HuH-7 (cell line): ENCODE results near the gene GUCY2C.
"Not testable (repeated sequence)": the region's sequence is repeated elsewhere in the genome, so short reads cannot be mapped to it uniquely, and the experiment has no call there.

Experiments used
- DNase-seq: peaks from one replicate; pipeline ENCODE4 v3.0.0; 2011; ENCODE audit warnings: low spot score

Gene GUCY2C

DNA sequence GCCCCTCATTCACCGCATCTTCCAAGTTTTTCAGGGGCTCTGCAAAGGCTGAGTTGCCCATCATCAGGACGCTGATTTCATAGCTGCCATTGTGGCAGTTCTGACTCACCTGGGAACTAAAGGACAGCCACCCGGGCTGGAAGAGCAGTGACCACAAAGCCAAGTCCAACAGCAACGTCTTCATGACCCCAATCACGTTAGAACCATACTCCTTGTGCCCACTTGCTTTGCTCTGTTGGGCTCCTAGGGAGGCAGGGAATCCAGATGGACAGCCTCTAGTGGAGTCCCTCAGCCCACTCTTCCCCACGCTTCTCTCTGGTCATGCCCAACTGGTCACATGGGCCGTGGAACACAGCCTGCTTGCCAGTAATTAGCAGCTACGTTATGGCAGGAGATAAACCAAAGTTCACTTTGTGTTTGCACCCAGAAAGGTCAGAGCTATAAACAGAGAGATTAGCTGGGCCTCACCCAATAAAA is at the start of gene GUCY2C:
Gene GUCY2C, minus strand, starts transcription at position 335 of the 477 bp plus-strand sequence. Its CDS starts 151 bp downstream, at position 184.
- DNase-seq: peak; percentile 53

DNA sequence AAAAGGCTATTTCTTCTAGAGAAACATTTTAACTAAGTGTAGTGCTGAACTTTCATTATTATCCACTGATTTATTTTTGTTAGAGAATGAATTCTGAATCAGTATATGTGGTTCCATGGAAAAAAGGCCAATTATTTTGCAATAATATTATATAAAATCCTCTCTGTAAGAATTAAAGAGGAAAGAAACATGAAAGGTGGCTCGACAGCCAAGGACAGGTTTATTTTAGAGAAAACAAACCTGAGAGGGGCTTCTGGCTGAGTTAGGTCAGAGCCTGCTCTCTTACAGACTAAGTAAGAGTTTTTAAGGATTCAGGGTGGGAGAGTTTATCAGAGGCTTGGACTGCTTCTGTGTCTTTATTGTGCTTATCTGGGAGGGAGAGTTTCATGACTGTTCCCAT is 46.7 kb upstream of the GUCY2C start:
- no peak for DNase-seq

DNA sequence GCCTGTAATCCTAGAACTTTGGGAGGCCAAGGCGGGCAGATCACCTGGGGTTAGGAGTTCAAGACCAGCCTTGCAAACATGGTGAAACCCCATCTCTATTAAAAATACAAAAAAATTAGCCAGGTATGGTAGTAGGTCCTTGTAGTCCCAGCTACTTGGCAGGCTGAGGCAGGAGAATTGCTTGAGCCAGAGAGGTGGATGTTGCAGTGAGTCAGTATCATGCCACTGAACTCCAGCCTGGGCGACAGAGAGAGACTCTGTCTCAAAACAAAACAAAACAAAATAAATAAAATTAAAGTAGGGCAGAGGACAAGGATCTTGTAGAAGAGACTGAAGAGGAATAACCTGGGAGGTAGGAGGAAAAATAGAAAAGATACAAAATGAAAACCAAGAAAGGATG is 45.5 kb upstream of the GUCY2C start:
- DNase-seq: no peak

DNA sequence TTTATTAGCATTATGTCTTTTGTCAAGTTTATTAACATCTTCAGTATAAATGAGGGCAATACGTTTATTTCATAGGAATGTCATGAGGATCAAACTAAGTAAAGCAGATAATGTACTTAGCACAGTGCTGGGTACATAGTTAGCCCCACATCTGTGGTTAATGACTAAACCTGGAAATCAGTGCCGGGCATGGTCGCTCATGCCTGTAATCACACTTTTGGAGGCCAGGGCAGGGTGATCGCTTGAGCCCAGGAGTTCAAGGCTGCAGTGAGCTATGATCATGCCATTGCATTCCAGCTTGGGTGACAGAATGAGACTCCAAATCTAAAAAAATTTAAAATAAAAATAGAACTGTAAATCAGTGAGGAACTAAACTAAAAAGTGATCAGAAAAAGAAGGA is 44.8 kb upstream of the GUCY2C start:
- DNase-seq: no peak

DNA sequence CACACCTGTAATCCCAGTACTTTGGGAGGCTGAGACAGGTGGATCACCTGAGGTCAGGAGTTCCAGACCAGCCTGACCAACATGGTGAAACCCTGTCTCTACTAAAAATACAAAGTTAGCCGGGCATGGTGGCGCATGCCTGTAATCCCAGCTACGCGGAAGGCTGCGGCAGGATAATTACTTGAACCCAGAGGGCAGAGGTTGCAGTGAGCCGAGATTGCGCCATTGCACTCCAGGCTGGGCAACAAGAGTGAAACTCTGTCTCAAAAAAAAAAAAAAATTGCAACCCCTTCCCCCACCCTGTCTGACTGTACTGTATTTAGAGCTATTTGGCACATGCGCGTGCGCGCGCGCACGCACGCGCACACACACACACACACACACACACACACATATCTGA is 40.0 kb upstream of the GUCY2C start:
- DNase-seq: not testable (repeated sequence)

DNA sequence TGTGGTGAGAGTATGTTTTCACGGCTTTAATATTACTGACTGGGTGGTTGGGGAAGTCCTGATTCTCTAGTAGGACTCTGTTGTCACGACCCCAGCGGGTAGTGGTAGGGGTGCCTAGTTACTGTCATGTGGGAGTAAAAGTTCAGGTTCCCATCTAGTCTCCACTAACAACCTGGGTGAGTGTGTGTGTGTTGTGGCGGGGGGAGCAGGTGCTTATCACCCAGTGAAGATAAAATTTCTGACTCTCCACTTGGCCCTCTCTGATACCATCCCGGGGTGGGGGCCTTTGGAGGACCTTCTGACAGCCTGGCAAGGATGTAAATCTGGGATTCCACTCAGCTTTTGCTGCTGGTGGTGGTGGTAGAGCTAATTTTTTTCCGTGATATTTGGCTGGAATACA is 35.4 kb upstream of the GUCY2C start:
- no peak for DNase-seq

DNA sequence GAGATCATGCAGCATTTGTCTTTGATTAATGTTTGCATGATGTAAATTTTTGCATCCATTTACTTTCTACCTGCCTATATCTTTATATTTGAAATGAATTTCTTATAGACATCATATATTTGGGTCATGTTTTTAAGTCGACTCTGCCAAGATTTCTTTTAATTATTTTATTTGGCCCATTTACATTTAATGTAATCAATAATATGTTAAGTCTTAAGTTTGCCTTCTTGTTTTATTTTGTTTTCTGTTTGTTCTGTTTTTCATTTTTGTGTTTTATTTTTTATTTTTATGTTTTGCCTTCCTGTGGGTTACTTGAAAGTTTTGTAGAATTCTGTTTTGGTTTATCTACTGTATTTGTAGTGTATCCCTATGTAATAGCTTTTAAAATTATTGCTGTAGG is 33.2 kb upstream of the GUCY2C start:
- no peak for DNase-seq

DNA sequence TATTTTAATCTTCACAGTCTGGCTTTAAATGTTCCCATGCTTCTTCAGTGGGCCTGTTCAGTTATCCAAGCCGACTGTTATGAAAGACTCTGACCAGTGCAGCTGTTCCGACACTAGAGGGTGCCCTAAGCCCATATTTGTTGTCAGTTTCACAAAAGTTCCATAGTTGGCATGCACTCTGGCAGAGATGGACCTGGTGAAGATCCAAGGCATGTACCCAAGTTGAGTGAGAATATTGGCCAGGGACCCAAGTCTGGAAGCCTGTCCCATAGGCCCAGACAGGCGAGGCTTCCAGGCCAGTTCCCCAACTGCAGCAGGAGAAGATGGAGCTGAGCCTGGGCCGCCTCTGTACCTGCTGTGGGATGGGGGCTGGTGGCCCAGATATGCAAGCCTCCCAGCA is 27.4 kb upstream of the GUCY2C start:
- DNase-seq: peak; percentile 47

DNA sequence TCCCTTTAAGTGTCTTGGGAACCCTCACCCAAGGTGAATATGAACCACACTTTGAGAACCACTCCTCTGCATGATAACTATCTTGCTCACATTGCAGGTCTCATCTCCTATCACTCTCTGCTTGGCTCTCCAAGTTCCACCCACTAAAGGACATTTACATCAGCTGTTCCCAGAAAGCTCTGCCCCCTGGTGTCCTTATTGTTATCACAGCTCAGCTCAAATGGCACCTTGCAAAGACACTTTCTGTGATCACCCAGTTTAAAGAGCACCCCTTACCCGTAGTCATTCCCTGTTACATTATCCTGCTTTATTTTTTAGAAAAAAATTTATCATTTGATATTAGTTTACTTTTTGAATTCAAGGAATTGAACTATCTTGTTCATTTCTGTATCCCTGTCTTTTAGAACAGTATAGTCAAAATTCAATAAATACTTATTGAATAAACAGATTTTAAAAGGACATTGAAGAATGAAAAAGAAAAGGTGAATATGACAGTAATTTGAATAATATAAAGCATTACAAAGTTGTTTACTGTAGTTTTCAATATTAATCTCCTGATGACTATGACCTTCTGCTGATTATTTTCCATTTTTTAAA is 20.5 kb upstream of the GUCY2C start:
- DNase-seq: peak; percentile 57

DNA sequence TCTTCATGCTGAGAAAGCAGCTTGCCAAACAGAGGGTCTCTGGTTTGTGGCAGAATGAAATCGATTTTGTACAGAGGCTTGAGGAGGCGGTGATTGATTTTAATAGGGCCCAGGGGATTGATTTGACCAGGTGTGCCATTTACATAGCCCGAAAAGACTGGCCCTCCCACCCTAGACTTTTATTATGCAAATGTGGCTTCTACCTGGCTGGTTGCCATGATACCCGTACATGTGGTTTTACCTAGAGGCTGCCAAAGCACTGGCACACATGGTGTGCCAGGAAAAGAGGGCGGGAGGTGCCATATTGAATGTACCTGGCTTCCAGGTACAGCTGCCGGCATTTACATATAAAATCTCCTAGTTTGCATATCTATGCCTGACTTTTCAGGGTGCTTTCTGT is 18.0 kb upstream of the GUCY2C start:
- DNase-seq: no peak

DNA sequence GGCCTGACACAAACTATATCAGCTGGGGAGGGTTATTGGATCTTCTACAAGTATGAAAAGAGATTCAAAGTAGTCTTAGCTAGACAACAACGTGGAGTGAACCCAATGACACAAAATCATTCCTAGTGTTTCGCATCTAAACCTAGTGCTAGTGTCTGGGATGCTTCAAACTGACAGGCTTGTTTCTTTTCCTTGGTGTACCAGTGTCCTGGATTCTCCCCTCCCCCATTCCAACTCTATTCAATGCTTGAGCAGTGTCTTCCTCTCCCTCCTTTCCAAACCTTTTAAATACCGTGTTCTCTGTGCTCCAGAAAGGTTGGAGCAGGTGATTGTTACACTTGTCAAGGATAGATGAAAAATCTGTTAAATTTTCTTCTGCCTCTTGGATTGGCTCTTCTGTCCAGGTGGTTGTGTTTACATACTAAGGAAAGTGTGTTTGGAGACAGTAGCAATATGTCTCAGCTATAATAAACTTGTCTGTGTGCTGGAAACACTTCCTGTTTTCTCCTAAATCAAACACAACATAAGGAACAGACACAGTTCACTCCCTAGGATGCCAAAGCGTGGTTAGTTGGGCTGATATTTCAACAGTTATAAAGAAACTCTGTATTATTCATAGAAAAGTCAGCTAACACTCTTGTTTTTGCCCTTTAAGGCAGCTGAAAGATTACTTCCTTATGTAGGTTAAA is 14.4 kb upstream of the GUCY2C start:
- no peak for DNase-seq

DNA sequence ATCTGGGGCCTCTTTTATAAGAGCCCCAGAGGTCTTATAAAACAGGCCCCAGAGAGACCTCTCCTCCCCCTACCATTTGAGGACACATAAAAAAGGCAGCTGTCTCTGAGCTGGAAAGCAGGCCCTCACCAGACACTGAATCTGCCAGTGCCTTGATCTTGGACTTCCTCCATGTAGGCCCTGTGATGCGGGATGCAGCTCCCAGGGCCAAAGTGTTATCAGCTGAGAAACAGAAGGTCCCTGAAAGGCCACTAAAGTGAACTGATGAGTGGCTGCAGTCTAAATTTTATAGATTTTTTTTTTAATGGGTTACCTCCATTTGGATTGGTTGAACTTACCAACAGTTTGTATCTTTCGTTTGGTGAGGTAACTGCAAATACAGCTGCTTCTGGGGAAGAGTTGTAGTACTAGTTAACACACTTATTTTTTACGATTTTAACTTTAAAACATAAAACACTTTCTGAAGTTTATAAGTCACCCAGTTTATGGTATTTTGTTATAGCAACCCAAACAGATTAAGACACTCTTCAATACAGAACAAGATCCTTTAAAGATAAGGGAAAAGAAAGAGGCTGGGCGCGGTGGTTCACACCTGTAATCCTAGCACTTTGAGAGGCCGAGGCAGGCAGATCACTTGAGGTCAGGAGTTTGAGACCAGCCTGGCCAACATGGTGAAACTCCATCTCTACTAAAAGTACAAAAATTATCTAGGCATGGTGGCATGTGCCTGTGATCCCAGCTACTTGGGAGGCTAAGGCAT is 5.6 kb upstream of the GUCY2C start:
- DNase-seq: no peak

DNA sequence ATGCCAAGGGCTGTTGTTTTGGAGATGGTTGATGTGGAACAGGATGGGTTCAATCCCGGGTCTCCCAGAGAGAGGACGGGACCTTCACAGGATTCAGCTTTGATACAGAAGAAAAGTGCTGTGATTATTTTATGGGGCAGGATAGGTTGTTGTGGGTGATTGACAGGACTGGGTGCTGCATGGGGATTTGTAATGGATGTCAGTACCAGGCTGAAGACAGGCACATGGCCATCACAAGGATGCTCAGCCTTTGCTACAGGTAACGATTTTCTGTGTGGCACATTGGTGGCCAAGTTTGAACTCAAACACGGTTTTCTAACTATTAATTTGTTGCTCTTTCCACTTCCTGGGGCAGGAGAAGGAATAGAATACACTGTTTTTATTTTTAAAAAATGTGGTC is 4.5 kb upstream of the GUCY2C start:
- no peak for DNase-seq

DNA sequence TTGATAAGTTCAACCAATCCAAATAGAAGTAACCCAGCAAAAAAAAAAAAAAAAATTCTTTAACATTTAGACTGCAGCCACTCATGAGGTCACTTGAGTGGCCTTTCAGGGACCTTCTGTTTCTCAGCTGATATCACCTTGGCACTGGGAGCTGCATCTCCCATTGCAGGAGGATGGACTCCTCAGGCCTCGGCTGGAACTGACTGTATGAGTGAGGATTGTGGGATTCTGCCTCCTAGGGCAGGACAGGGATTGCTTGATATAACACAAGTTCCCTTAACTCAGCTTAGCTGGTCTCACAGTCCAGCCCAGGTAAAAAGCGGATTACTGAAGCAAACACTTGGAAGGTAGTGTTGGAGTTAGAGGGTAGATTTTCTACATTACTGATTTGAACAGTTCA is 3.5 kb upstream of the GUCY2C start:
- DNase-seq: no peak

DNA sequence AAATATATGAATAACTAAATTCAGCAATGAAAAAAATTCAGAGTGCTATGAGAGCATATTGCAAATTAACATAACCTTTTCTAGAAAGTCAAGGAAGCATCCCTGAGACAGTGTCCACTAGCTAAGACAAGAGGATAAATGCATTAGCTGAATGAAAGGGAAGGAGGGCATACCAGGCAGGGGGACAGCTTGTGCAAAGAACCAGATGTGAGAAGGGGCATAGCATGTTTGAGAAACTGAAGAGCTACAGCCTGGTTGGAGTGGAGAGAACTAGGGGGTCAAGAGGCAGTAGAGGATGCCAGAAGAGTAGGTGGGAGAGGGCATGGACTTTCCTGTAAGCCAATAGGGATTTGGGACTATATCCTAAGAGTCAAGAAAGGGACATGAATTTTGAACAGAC is 2.2 kb upstream of the GUCY2C start:
- no peak for DNase-seq

DNA sequence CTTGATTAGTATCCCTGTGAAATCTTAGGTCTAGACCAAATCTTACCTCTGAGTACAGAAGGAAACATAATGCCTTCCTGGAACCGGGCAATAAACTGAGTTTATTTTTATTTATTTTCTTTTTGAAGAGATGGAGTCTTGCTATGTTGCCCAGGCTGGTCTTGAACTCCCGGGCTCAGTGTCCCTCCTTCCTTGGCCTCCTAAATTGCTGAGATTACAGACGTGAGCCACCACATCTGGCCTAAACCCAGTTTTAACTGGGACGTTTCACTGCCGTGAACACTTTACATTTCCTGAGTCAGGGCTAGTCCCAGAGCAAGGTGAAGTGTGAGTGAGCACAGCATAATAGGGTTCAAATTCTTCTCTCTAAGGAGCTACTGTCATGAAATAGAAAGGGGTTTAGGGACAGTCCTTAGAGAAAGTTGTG is 671 bp downstream of the GUCY2C start:
- DNase-seq: peak; percentile 6

DNA sequence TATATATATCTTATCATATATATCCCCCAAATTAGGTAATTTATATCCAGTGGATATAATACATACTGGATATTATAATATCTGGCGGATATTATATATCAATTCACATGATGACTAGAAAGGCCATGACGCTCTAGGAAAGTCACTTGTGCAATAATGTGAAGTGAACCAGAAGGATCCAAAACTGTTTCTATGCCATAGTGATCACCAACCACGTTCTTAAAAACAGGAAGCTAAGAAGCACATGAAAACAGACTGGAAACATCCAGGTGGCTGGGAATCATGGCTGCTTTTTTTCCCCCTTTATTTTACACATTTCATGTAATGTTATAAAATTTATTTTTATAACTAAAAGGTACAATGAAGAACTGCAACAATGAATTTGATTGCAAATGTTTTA is 1.4 kb downstream of the GUCY2C start:
- no peak for DNase-seq

DNA sequence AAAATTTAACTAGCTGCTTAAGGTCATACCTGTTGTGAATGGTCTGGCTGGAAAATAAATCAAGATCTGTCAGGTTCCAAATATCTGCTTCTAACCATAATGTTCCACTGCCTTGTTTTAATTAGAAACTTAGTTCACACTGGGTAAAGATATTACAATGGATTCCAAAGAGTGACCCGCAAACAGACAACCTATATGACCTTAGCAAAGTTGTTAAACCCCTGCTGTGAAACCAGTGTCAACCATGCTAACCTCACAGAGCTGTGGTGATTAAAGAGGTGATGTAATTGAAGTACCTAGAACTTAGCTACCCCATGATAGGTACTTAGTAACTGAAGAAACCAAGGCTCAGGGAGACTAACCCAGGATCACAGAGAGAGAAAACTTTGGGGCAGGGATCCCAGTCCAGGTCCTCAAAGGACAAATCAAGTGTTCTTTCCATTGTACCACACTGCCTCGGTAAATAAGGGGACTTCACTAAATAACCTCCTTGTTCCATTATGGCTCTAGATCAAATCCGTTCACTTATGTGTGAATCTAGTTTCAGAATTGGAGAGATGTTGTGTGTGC is 2.2 kb downstream of the GUCY2C start:
- DNase-seq: peak; percentile 8

DNA sequence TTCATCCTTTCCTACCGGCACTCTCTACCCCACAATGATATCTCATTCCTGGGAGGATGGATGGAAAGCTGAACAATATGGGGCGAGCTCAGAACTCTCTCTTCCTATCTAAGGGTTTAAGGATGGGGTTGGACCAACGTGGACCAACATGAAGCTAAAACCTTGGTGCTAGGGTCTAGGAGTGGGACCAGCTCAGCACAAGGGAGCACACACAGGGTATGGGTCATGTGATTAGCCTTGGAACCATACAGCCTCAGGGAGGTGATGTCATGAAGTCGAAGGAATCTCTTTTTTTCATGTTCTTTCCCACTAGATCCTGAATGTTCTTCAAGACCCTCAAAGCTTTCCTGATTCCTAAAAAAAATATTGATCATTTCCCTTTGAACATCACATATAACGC is 3.3 kb downstream of the GUCY2C start:
- DNase-seq: no peak

DNA sequence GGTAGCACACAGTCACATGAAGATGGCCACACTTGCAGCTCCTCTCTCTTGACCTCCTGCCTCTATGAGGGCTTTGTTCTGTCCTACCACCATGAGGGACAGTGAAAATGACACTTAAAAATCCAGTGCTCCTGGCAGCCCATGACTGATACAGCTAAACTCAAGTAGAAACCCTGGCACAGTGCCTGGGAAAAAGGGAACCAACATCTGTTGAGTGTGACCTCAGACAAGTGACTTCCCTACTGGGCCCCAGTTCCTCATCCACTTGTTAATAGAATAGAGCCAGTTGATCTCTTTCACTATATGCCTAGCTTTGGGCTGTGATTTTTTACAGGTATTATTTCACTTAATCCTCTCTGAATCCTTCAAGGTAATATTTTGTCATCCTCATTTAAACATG is 4.8 kb downstream of the GUCY2C start:
- no peak for DNase-seq

DNA sequence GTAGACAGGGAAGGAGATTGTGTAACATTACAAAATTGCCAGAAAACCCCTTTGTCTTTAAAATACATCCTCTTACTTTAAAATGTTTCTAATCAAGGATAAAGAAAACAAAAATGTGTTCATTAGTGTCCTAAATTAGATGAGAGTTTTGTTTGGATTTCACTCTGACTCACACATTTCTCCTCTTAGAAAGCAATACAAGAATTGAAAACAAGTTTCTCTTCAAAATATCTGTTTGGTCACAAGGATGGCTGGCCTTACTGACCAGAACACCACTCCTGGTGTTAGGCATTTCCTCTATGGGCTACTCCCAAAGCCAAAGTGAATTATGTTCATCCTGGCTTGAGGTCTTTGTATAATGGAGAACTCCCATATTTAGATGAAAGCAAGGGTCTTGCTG is 6.4 kb downstream of the GUCY2C start:
- DNase-seq: no peak

DNA sequence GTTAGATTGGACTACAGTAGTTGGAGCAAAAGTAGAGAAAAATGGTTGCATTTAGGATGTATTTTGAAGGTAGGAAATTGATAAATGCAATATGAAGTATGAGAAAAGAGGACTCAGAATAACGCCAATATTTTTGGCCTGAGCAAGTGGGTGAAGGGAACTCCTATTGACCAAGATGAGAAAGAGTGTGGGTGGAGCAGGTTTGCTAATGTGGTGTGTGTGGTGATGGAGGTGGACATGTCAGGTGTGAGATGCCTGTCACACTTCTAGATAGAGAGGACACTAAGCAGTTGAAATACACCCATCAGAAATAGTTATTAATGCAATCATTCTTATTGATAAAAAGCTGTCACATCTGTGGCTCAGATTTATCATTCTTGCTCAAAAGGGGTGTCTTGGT is 7.3 kb downstream of the GUCY2C start:
- no peak for DNase-seq

DNA sequence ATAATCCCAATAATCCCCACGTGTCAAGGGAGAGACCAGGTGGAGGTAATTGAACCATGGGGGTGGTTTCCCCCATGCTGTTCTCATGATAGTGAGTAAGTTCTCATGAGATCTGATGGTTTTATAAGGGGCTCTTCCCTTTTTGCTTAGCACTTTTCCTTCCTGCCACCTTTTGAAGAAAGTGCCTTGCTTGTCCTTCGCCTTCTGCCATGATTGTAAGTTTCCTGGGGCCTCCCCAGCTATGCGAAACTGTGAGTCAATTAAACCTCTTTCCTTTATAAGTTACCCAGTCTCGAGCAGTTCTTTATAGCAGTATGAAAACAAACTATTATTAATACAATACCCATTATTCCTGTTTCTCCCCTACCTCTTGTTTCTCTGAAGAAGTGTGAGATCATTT is 14.2 kb downstream of the GUCY2C start:
- DNase-seq: not testable (repeated sequence)
